Astrocyte of the spinal cord (primary cell): ENCODE measurements around the gene EIF4EBP3.

ENCODE experiments used
- DNase-seq: peaks from one replicate; pipeline ENCODE4 v3.0.0; 2011; ENCODE audit warnings: low read depth, low spot score
- H3K4me3 ChIP-seq: 2 replicates; pipeline ENCODE4 v1.5.1; 2011; ENCODE audit warnings: low read depth, mild to moderate bottlenecking, low read length, moderate library complexity
- CTCF ChIP-seq: IDR thresholded peaks from 2 replicates; pipeline ENCODE4 v1.5.1; 2012; ENCODE audit warnings: low read depth, mild to moderate bottlenecking, low read length, inconsistent platforms
- in situ Hi-C: cut with HindIII; loops from 2 replicates; pipeline ENCODE4 v1.10.0; 2017; ENCODE audit warnings: low sequenced_read_pairs

Gene EIF4EBP3

DNA sequence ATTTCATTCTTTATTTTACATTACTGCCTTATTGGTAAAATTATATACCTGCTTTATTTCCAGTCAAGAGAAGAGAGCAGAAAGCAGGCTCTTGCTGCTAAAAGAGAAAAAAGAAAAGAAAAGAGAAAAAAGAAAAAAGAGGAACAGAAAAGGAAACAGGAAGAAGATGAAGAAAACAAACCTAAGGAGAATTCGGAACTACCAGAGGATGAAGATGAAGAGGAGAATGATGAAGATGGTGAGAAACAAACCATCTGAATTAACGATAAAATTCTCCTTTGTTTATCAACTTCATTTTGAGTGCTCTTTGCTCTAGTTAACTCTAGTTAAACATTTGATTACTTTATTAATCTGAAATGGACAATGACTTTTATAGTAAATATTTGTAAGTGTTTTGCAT, 23.5 kb upstream of the EIF4EBP3 start:
- no peak for DNase-seq
- in situ Hi-C loops = no loop called here
- no peak overlapping the region for H3K4me3 ChIP-seq
- no peak for TF ChIP-seq CTCF

- in situ Hi-C loops = no loop called here
- no peak for DNase-seq
- H3K4me3 ChIP-seq = no peak overlapping the region
- TF ChIP-seq CTCF = no peak
Observed at GRCh38 chr5:140540227-140540626, 7.2 kb upstream of the EIF4EBP3 start.

DNA sequence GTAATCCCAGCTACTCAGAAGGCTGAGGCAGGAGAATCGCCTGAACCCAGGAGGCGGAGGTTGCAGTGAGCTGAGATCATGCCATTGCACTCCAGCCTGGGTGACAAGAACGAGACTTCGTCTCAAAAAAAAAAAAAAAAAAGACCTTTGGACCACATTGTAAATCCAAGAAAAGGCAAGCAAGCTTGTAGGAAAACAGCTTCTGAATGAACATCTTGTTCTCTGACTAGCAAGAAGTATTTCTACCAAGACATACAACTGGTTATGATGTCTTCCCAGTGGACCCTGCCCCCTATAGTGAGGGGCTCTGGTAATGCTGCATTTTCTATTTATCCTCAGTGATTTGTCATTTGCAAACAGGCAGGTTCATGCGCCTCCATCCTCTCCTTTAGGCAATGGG, 4.5 kb upstream of the EIF4EBP3 start:
- no peak for DNase-seq
- H3K4me3 ChIP-seq = no peak overlapping the region
- in situ Hi-C loops = no loop called here
- no peak for TF ChIP-seq CTCF

DNA sequence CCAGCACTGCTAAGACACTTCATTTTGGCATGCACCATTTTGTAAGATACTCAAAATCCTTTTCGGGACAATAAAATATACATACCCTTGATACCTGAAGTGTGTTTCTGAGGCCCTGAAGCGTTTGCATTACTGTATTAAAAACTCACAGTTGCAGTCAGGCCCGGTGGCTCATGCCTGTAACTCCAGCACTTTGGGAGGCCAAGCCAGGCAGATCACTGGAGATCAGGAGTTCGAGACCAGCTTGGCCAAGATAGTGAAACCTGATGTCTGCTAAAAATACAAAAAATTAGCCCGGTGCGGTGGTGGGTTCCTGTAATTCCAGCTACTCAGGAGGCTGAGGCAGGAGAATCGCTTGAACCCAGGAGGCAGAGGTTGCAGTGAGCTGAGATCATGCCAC, 2.5 kb upstream of the EIF4EBP3 start:
- DNase-seq = no peak
- no peak overlapping the region for H3K4me3 ChIP-seq
- TF ChIP-seq CTCF = no peak
- in situ Hi-C loops = no loop called here

GRCh38 chr5:140545606-140546005, 1.9 kb upstream of the EIF4EBP3 start:
- DNase-seq = no peak
- in situ Hi-C loops = no loop called here
- no peak overlapping the region for H3K4me3 ChIP-seq
- TF ChIP-seq CTCF = no peak

DNA sequence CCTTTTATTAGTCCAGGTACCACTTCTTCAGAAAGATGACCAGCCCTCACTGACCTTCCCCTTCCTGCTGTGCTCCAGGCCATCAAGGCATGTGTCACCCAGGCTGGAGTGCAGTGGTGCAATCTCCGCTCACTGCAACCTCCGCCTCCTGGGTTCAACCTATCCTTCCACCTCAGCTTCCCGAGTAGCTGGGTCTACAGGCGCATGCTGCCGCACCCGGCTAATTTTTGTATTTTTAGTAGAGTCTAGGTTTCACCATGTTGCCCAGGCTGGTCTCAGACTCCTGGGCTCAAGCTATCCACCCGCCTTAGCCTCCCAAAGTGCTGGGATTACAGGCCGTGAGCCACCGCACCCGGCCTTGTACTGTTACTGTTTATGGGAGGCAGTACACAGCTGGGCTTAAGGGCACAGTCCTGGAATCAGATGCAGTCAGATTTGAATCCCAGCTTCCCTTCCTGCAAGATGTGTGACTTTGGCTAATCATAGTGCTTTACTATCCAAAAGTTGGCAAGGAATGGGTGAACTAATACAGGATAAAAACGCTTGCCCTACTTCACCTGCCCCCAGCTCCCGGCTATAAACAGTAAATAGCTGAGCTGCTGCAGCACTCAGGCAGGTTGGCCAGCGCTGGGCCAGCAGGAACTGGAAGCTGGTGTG, 483 bp upstream of the EIF4EBP3 start:
- TF ChIP-seq CTCF = no peak
- H3K4me3 ChIP-seq = no peak overlapping the region
- in situ Hi-C loops = no loop called here
- DNase-seq = no peak

DNA sequence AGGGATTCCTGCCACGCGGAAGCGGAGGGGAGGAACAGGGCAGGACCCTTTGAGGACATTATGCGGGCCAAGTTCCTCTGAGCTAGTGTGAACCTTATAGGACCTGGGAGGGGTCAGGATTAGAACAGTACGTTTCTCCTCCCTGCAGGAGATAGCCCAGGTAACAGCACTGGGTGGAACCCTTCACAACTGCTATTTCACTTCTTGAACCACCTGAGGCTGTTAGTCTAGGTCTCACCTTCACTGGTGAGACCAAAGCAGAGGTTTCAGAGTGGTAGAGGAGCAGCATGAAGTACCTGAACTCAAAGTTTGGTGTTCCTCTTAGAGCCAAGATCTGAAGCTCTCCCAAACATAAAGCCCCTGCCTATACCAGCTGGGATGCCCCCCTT, 832 bp downstream of the EIF4EBP3 start:
- in situ Hi-C loops = no loop called here
- no peak overlapping the region for H3K4me3 ChIP-seq
- no peak for TF ChIP-seq CTCF
- DNase-seq = no peak
